Neural progenitor cell (in vitro differentiated cells): ENCODE data around the gene G6PD. TPM values are rescaled to one million over a fixed set of nuclear protein-coding genes. Genes with fewer than 3 reads are reported as not detected.
"Not testable (repeated sequence)": the region's sequence is repeated elsewhere in the genome, so short reads cannot be mapped to it uniquely, and the experiment has no call there.

ENCODE experiments used
- DNase-seq: peaks from one replicate; pipeline ENCODE4 v3.0.0-alpha.2; 2016; ENCODE audit warnings: low spot score
- H2AFZ ChIP-seq: fragments of 200-600 bp; sonication (generic); replicated peaks from 2 replicates; pipeline ENCODE4 v1.6.1; 2016; ENCODE audit warnings: antibody characterized with exemption
- H3F3A ChIP-seq: fragments of 200-600 bp; sonication (generic); 2 replicates; pipeline ENCODE4 v1.6.1; 2016; ENCODE audit warnings: antibody characterized with exemption, low read depth
- H3K27ac ChIP-seq: fragments of 200-600 bp; sonication (generic); 2 replicates; pipeline ENCODE4 v1.5.1; 2016; ENCODE audit warnings: mild to moderate bottlenecking
- H3K27me3 ChIP-seq: fragments of 200-600 bp; sonication (generic); 2 replicates; pipeline ENCODE4 v1.6.1; 2016; ENCODE audit warnings: mild to moderate bottlenecking, moderate library complexity
- H3K36me3 ChIP-seq: fragments of 200-600 bp; sonication (generic); 2 replicates; pipeline ENCODE4 v1.5.1; 2016
- H3K4me1 ChIP-seq: fragments of 200-600 bp; sonication (generic); 2 replicates; pipeline ENCODE4 v1.6.1; 2016; ENCODE audit warnings: mixed run types
- H3K4me2 ChIP-seq: fragments of 200-600 bp; sonication (generic); 2 replicates; pipeline ENCODE4 v1.6.1; 2016
- H3K4me3 ChIP-seq: fragments of 200-600 bp; sonication (generic); 2 replicates; pipeline ENCODE4 v1.5.1; 2016
- H3K79me2 ChIP-seq: fragments of 200-600 bp; sonication (generic); 2 replicates; pipeline ENCODE4 v1.6.1; 2016; ENCODE audit warnings: low read depth
- H3K9ac ChIP-seq: fragments of 200-600 bp; sonication (generic); 2 replicates; pipeline ENCODE4 v1.6.1; 2016
- H3K9me3 ChIP-seq: fragments of 200-600 bp; sonication (generic); 2 replicates; pipeline ENCODE4 v1.5.1; 2016; ENCODE audit warnings: low read depth
- H4K20me1 ChIP-seq: fragments of 200-600 bp; sonication (generic); 2 replicates; pipeline ENCODE4 v1.6.1; 2016; ENCODE audit warnings: low read depth
- H3K27ac Mint-ChIP-seq: 3 replicates; pipeline ENCODE4 v1.8.0; 2021; ENCODE audit warnings: mixed read lengths
- H3K27me3 Mint-ChIP-seq: 2 replicates; pipeline ENCODE4 v1.8.0; 2022; ENCODE audit warnings: low read depth, mild to moderate bottlenecking, inconsistent platforms, moderate library complexity, mixed read lengths; ENCODE audit not compliant: insufficient read depth
- H3K36me3 Mint-ChIP-seq: 3 replicates; pipeline ENCODE4 v1.8.0; 2021; ENCODE audit warnings: mixed read lengths
- H3K4me1 Mint-ChIP-seq: 3 replicates; pipeline ENCODE4 v1.8.0; 2021; ENCODE audit warnings: mixed read lengths
- H3K4me3 Mint-ChIP-seq: 3 replicates; pipeline ENCODE4 v1.8.0; 2021; ENCODE audit warnings: mild to moderate bottlenecking, moderate library complexity, mixed read lengths
- H3K9me3 Mint-ChIP-seq: 3 replicates; pipeline ENCODE4 v1.8.0; 2020; ENCODE audit warnings: mixed read lengths
- CTCF ChIP-seq: fragments of 200-600 bp; sonication (generic); IDR thresholded peaks from 2 replicates; pipeline ENCODE4 v1.5.1; 2017; ENCODE audit warnings: antibody characterized with exemption, mild to moderate bottlenecking
- EZH2 ChIP-seq: fragments of 200-600 bp; sonication (generic); IDR thresholded peaks from 2 replicates; pipeline ENCODE4 v1.6.1; 2017; ENCODE audit warnings: antibody characterized with exemption, mild to moderate bottlenecking, moderate library complexity
- EZH2phosphoT487 ChIP-seq: fragments of 200-600 bp; sonication (generic); IDR thresholded peaks from 2 replicates; pipeline ENCODE4 v1.6.1; 2017; ENCODE audit warnings: antibody characterized with exemption
- total RNA-seq: library from RNA; depleted of rRNA; stranded (reverse); fragments of >200 nt; gene quantifications from 2 replicates; pipeline ENCODE4 v1.2.3, GENCODE V29; 2015; ENCODE audit warnings: low replicate concordance

G6PD gene
- total RNA-seq, 1 donor from 2014 or later, result 21.6 TPM

GRCh38 chrX:154502098-154502497, 44.5 kb downstream of the G6PD start:
- Mint-ChIP-seq H3K9me3 (peaks cover 10% of the 10 kb centered on the region), H3K36me3 (peaks cover 2% of the 10 kb centered on the region), H3K4me3 (no peak overlapping the region), H3K27me3 (peaks cover 3% of the 10 kb centered on the region), H3K4me1 (no peaks in the 10 kb centered on the region), H3K27ac (no peak overlapping the region)
- no peaks in the 10 kb centered on the region for H3K36me3 ChIP-seq
- no peak overlapping the region for H3K9ac ChIP-seq
- no peaks in the 10 kb centered on the region for H3K9me3 ChIP-seq
- H3K27ac ChIP-seq, result no peak overlapping the region
- no peak overlapping the region for H3K4me2 ChIP-seq
- no peak for DNase-seq
- no peak overlapping the region for H3K4me3 ChIP-seq
- H3K4me1 ChIP-seq, result no peaks in the 10 kb centered on the region
- H2AFZ ChIP-seq, result no peak overlapping the region
- H4K20me1 ChIP-seq, result no peaks in the 10 kb centered on the region
- no peaks in the 10 kb centered on the region for H3K27me3 ChIP-seq
- no peaks in the 10 kb centered on the region for H3K79me2 ChIP-seq
- TF ChIP-seq CTCF, result no peak
- no peaks in the 10 kb centered on the region for H3F3A ChIP-seq

- not testable (repeated sequence) for H3K79me2 ChIP-seq, H3F3A ChIP-seq, H3K27me3 ChIP-seq, H3K27ac Mint-ChIP-seq, H3K27me3 Mint-ChIP-seq, H3K36me3 ChIP-seq, H3K9me3 ChIP-seq, H3K4me3 ChIP-seq, H2AFZ ChIP-seq, H3K9ac ChIP-seq, DNase-seq, H4K20me1 ChIP-seq, H3K4me2 ChIP-seq, H3K4me1 ChIP-seq, H3K27ac ChIP-seq, H3K4me1 Mint-ChIP-seq, H3K36me3 Mint-ChIP-seq
- H3K4me3 Mint-ChIP-seq, result peak overlapping the region; percentile 4
- H3K9me3 Mint-ChIP-seq, result peaks cover 10% of the 10 kb centered on the region
Measured at GRCh38 chrX:154501423-154501822, 45.2 kb downstream of the G6PD start.

- not testable (repeated sequence) for H4K20me1 ChIP-seq, DNase-seq, H3K4me1 ChIP-seq, H3K4me3 Mint-ChIP-seq, H3K27ac ChIP-seq, H3K9ac ChIP-seq, H3K27me3 Mint-ChIP-seq, H3K4me1 Mint-ChIP-seq, H3K9me3 Mint-ChIP-seq, H3K27ac Mint-ChIP-seq, H3K4me2 ChIP-seq, H3F3A ChIP-seq, H3K36me3 Mint-ChIP-seq, H3K27me3 ChIP-seq, H3K36me3 ChIP-seq, H3K79me2 ChIP-seq, H3K9me3 ChIP-seq, H3K4me3 ChIP-seq, H2AFZ ChIP-seq
Measured at GRCh38 chrX:154496591-154497137, 50.0 kb downstream of the G6PD start.

GRCh38 chrX:154495472-154495922, 51.1 kb downstream of the G6PD start:
- no peak overlapping the region for H3K27ac ChIP-seq
- H3K27me3 ChIP-seq, result no peaks in the 10 kb centered on the region
- TF ChIP-seq EZH2phosphoT487 (no peak), EZH2 (no peak), CTCF (no peak)
- no peaks in the 10 kb centered on the region for H3K36me3 ChIP-seq
- Mint-ChIP-seq H3K4me3 (no peak overlapping the region), H3K27me3 (peaks cover 4% of the 10 kb centered on the region), H3K27ac (no peak overlapping the region), H3K36me3 (no peaks in the 10 kb centered on the region), H3K4me1 (no peaks in the 10 kb centered on the region), H3K9me3 (peaks cover 10% of the 10 kb centered on the region)
- no peaks in the 10 kb centered on the region for H3K79me2 ChIP-seq
- H3K4me1 ChIP-seq, result no peaks in the 10 kb centered on the region
- no peaks in the 10 kb centered on the region for H3K9me3 ChIP-seq
- no peak for DNase-seq
- no peak overlapping the region for H2AFZ ChIP-seq
- no peaks in the 10 kb centered on the region for H4K20me1 ChIP-seq
- no peak overlapping the region for H3K9ac ChIP-seq
- no peak overlapping the region for H3K4me3 ChIP-seq
- peaks cover 7% of the 10 kb centered on the region for H3F3A ChIP-seq
- no peak overlapping the region for H3K4me2 ChIP-seq
